NCI-H82 (cell line): Measurements from ENCODE around the gene PRKN.
A peak's percentile ranks its signal among the peaks of the same experiment; 100 is the strongest.
"Not testable (repeated sequence)": the region's sequence is repeated elsewhere in the genome, so short reads cannot be mapped to it uniquely, and the experiment has no call there.

Experiments
- DNase-seq: peaks from one replicate; lab custom pipeline; 2025; lab: John Stamatoyannopoulos, UW

PRKN gene

DNA sequence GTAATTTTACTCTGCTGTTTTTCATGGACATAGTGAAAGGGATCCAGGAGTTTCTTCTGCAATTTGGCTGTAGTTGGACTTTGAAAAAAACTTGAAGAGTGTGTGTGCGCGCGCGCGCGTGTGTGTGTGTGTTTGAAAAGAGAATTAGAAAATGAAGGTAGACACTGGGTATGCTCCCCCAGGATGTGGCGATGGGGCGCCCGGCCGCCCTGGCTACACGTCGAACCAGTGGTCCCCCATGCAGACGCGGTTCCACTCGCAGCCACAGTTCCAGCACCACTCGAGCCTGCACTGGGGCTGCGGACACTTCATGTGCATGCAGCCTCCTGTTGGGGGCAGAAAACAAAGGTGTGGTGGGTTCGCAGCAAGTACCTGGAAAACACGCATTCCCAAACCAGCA is 1377.7 kb downstream of the PRKN start:
- no peak for DNase-seq

DNA sequence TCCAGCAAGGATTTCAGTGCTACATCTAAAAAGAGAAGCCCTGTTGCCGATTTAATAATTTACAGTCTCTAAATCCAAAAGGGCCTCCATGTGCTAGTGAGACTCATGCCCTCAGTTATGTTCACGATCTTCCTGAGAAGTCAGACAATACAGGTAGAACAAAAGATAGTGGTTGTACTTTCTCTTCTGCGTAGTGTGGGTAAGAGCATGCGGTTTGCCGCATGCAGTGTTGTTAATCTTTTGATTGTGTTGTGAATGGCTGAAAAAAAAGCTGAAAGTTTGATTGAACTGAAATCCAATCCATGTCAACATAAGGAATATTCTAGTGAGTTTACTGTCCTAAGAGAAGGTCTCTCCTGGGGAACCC is 1379.0 kb downstream of the PRKN start:
- DNase-seq = no peak

DNA sequence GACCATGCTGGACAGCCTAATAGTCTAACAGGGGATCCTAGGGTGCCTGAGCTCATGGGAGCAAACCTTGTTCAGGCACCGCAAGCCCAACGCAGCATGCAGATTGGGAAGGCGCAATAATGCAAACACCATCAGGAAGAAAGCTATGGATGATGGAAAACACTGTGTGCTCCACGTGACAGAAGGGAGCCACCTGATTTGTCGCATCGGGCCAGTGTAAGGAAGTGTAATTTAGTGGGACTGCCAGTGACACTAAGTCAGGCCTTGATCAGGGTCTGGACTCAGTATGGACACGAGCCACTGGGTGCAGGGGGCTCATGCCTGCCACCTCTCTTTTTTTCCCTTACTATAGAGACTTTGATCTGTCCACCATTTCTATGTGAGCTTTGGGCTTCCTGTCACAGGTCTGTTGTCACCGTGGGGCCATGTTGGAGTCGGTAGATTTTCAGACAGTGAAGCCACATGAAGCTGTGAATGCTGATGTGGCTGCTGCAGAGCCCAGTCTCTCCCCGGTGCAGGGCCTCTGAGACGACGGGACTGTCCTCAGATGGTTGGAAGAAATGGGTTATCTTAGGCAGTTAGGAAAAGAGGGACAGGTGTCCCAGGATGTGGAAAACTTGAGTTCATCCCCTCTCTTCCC is 1379.5 kb downstream of the PRKN start:
- DNase-seq = no peak

DNA sequence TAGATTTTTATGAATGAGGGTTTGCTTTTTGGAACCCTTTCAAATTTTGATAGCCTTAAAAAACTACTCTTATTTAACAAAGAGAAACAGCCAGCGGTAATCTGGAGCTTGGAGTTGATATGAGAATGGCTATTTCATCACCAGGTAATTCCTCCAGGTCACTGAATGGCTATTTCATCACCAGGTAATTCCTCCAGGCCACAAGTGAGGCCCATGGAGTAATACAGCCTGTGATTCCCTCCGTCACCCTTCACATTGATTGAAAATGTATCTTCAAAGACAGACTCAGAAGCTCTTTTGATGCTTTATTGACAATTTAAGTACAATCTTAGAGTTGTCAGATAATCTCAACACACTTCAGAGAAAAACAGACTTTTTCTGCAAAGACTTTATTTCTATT is 1380.4 kb downstream of the PRKN start:
- DNase-seq = no peak

DNA sequence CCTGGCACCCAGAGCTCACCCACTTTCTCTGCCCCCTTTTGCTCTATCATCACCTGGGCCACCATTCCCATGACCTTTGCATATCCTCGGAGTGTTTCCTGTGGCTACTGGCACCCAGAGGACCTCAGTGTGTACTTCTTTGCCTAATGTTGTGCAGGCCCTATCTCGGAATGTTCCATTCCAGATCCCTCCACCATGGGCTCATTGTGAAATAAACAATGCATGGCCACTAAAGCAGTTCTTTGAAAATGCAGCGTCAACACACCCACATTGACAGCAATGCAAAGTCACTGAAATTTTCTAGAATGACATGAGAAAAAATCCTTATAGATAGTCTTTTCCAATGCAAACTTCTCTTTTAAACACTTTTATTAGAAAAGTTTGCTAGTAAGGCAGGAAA is 1380.8 kb downstream of the PRKN start:
- DNase-seq = no peak

DNA sequence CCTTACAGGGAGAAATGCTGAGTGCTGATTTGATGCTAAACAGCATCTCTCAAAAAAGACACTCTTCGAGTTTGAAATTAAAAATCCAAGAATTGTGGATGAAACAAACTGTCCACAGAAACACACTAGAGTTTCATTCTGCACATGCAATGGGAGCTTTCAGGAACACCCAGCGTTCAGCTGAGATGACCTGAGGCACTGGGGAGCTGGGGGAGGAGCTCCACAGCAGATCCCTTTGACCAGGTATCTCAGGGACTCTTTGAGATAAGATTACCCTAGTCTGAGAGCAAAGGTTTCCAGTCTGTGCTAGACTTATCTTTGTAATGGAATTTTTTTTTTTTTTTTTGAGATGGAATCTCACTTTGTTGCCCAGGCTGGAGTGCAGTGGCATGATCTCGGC is 1382.9 kb downstream of the PRKN start:
- DNase-seq = no peak

DNA sequence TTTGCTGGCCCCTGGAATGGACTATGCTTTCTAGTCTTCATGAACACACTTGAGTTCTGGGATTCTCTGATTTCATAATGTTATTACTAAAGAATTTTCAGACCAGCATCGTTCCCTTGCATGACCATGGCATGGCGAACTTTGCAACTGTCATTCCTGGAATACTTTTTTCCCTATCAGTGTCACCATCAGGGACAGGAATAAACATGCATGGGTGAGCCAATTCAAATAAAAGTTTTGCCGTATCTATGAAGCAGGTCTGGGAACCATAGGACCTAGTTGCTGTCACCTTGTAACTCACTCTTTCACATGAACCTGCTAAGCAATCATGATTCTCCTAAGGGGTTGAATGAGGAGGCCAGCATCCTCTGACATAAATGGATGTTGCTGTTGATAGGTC is 1385.5 kb downstream of the PRKN start:
- no peak for DNase-seq

DNA sequence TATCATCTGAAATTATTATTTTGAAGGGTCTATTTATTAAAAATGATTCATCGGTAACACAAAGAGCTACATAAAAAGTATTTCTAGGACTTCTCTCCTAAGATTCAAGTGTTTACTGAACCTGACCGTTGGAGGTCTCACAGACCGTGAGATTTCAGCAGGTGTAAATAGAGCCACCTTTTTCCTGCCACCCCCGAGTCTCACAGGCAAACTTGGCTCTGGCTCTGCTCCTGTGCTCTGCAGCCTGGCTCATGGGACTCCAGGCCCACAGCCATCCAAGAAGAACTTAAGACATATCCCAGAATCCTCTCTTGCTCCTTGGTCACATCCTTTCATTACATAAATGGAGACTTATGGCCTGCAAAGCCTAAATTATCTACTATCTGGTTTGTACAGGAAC is 1385.9 kb downstream of the PRKN start:
- no peak for DNase-seq

DNA sequence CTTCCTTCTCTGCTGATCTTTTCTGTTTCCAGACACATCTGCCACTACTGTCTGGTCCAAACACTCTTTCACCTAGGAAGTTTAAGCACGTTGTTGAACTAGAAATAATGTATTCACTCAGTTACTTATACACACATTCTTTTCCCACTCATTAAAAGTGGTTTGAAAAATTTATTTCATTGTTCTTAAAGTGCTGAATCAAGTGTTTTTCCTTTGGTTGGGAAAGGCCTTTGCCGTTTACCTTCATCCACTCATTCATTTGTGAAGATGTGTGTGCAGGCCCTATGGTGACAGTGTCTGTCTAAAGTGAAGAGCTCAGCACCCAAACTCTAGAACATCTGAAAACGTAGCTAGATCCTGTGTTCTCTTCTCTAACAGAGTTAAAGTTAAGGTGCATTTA is 1389.6 kb downstream of the PRKN start:
- DNase-seq = no peak

DNA sequence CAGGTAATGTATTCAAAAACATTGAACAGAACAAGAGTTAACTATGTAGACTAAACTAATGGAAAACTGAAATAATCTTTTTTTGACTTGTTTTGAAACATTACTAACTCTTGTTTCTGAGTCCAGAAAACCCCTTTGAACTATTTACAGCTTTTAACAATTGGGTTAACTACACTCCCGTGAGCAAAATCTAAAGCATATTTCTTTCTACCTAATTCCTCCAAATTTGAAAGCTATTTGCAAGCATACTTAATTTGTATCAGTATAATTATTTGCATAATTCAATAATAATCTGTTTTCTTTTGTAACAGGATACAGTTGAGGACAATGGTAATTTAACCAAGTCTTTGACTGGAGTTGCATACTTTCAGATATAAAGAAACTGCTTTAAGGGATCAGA is 1391.1 kb downstream of the PRKN start:
- no peak for DNase-seq

DNA sequence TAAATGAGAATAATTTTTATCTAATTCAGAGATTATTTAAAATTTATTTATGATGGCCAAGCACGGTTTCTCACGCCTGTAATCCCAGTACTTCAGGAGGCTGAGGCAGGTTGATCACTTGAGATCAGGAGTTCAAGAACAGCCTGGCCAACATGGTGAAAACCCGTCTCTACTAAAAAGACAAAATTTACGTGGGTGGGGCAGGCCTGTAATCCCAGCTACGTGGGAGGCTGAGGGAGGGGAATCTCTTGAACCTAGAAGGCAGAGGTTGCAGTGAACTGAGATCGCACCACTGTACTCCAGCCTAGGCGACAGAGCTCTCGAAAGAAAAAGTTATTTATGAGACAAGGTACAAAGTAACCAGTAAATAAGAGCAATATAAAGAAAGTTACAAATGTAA is 1394.2 kb downstream of the PRKN start:
- DNase-seq = no peak

DNA sequence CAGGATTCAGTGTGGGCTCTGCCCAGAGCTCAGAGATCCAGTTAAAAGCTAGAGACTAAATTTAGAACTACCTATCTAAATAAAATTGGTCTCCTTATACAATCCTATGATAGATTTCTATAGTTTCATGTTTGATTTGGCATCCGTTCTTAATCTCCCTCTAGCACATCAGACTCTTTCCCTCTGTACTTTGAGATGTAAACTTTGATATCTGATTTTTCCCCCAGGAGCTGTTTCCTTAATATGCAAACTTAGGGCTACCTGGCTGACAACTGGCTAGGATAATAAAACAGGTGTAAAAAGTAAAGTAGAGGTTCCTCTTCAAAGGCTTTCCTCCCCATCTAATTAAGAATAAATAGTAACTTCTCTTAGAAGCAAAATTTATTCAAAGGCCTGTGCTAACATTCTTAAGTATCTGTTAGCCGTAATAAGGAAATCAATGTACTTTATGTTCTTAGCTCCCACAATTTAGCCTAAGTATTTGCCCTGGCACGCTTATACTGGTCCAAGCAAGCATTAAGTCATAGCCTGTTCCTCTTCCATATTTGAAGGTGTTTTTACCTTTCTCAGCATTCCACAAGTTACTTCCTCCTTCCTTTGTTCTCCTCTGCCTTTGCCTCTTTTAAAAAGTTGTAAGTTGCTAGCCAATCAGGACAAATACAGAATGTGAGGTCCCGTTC is 1396.0 kb downstream of the PRKN start:
- DNase-seq = not testable (repeated sequence)

DNA sequence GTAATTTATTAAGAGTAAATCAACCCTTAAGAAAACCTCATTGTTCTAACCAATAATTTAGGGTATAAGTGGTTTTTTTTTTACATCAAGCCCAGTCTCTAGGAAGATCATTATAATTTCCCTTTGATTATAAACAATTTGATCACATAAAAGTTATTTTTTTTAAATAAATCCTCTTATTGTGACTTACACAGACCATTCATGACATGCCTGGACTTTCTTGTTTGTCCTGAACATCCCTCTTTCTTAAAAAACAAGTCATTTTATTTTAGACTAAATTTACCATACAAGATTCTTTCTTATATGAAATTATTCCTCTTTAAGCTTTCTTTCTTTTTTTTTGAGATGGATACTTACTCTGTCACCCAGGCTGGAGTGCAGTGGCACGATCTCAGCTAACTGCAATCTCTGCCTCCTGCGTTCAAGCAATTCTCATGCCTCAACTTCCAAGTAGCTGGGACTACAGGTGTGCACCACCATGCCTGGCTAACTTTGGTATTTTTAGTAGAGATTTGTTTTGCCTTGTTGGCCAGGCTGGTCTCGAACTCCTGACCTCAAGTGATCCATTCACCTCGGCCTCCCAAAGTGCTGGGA is 1400.1 kb downstream of the PRKN start:
- peak; percentile 14 for DNase-seq

DNA sequence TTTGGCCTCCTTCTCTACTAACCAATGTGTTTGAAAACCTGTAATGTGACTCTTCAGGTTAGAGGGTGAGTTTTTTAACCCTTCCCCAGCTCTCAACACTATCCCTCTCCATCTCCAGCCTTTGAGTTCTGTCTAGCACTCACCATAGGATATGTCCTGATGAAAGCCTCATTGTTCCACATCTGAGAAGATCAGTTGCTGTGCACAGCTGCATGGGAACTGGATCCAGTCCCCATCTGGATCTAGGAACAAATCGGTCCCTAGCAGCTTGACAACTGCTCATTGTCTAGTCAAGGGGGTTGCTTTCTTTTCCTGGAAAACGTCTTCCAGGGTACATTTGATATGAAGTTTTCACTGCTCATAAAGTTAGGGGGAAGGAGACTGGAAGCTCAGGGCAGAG is 1408.3 kb downstream of the PRKN start:
- no peak for DNase-seq

DNA sequence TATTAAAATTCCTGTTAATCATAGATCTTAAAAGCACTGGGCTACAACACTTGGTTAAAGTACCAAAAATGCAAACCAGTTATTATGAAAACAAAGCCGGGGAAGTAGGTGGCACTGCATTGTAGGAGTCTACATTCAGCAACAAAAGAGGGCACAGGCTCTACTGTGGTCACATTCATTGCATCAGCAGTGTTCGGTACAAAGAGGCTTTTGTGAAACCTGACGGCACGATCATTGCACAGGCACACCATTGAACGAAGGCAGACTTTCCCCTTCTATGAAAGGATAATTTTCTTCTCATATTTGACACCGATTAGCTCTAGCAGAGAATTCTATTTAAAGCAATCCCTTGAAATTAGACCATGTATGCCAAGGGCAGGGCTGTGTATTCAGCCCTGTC is 1409.1 kb downstream of the PRKN start:
- DNase-seq = no peak

DNA sequence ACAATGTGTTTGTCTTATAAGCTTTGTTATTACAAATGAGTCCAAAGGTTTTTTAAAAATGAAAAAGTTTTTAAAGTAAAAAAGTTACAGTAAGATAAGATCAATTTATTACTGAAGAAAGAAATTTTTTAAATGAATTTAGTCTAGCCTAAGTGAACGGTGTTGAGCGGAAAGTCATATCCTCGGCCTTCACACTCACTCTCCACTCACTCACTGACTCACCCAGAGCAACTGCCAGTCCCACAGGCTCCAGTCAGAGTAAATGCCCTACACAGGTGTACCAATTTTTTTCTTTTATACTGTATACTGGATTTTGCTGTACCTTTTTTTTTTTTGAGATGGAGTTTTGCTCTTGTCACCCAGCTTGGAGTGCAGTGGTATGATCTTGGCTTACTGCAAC is 1411.0 kb downstream of the PRKN start:
- no peak for DNase-seq

DNA sequence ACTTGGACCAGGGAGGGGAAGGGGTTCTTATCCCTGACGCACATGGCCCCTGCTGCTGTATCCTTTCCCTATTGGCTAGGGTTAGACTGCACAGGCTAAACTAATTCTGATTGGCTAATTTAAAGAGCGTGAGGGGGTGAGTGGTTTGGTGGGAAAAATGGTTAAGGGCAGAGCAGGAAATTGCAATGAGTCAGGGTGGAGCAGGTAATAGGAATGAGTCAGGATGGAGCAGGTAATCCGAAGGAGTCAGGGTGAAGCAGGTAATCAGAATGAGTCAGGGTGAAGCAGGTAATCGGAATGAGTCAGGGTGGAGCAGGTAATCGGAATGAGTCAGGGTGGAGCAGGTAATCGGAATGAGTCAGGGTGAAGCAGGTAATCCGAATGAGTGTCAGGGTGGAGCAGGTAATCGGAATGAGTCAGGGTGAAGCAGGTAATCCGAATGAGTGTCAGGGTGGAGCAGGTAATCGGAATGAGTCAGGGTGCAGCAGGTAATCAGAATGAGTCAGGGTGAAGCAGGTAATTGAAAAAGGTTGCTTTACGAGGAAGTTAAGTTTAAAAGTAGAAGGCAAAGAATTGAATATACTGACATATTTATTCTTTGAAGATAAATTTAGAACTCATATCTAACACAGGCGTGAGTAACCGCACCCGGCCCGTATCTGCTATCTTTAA is 1412.2 kb downstream of the PRKN start:
- not testable (repeated sequence) for DNase-seq

DNA sequence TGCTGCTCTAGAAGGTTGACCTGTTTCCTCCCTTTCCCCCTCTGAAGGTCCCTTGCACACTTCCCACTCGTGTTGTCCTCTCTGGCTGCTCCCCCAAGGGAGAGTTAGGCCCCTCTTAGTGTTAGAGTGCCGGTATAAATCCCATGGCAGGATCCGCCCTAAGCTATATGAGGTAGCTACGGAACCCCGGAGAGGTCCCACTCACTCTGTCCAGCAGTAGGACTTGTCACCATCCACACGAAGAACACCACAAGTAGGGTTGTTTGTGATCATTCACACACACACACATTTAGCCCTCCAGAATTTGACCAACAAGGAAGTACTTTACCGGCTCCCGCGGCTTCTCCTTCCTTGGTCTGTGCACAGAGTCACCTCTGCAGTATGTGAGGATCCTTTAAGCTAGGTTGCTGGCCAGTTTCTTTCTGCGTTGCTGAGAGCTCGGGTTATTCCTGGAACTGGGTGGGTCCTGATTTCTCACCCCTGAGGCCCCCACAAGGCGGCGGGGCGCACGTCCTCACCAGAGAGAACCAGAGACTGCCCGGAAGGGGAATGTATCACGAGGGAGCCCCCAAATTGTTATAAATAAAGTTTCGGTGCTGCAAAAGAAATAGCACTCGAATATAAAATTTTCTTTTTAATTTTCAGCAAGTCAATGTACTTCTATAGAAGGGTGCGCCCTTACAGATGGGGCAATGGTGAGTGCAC is 1412.9 kb downstream of the PRKN start:
- DNase-seq = not testable (repeated sequence)

DNA sequence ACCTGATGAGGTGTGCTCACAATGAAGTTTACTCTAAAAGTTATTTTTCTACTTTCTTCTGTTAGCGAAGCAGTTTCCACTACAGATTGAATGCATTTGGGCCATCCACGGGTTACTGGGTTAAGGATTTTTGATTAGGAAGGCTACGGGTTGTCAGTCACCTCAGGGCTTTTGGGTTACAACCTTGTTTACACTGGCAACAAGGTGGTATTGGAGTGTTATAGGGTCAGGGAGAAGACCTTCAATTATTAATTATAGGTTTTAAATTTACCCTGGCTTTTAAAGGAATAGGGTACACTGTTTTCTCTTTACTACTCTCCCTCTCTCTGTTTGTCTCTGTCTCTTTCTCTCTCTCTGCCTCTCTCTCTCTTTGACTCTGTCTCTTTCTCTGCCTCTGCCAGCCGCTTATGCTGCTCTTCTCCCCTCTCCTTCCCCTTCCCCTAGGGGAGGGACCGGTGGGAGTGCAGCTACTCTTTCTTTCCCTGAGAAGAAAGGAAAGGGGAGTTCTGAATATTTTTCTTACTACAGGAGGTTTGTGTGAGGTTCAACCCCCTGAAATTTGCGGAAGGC is 1413.5 kb downstream of the PRKN start:
- no peak for DNase-seq

DNA sequence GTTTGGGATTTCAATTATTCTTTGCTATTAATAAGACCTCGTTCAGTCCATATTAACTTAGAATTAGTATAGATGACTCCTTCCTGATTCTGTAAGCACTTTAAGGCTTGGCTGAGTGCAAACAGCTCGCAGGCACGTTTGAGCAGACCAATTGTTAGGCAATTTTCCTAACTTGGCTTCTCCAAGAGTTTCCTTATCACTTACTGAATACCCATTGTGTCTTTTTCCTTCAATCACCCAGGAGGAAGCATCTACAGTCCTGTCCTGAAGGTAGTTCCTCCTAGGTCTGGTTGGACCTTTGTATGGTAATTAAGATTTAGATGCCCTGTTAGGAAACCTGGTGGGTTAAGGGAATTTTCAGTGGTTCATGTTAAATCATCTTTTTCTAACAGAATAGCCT is 1414.1 kb downstream of the PRKN start:
- DNase-seq = not testable (repeated sequence)

DNA sequence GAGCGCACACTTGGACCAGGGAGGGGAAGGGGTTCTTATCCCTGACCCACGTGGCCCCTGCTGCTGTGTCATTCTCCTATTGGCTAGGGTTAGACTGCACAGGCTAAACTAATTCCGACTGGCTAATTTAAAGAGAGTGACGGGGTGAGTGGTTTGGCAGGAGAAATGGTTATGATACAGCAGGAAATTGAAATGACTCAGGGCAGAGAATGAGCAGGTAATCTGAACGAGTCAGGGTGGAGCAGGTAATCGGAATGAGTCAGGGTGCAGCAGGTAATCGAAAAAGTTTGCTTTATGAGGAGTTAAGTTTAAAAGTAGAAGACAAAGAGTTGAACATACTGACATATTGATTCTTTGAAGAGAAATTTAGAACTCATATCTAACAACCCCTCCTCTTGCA is 1417.8 kb downstream of the PRKN start:
- not testable (repeated sequence) for DNase-seq

DNA sequence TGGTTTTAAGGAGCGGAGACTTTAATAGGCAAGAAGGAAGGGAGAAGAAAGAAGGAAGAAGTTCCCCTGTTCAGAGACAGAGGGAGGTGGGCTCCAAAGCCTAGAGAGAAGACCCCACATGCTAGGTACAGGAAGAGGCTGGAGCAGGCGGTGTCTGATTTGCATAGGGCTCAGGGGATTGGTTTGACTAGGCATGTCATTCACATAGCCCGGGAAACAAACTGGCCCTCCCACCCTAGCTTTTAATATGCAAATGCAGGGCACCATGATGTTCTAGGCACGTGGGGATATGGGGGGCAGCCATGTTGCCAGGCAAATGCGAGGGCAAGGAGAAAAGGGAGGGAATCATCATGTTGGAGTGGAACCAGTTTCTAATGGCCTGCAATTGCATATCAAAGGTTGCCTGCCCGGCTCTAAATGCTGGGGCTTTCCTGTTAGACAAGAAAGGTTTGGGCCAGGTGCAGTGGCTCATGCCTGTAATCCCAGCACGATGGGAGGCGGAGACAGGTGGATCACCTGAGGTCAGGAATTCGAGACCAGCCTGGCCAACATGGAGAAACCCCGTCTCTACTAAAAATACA is 1419.4 kb downstream of the PRKN start:
- DNase-seq = no peak
